NCI-H748 (cell line): ENCODE results near the gene CAMK1D.
"Not testable (repeated sequence)": the region's sequence is repeated elsewhere in the genome, so short reads cannot be mapped to it uniquely, and the experiment has no call there.

Experiments used
- DNase-seq: peaks from one replicate; lab custom pipeline; 2025; ENCODE audit not compliant: unreplicated experiment; lab: John Stamatoyannopoulos, UW

Gene CAMK1D

GRCh38 chr10:12489806-12490205 is 140.5 kb downstream of the CAMK1D start:
- no peak for DNase-seq

- peak; percentile 12 for DNase-seq
Observed at GRCh38 chr10:12490963-12491362, 141.6 kb downstream of the CAMK1D start.

GRCh38 chr10:12491491-12491890 is 142.1 kb downstream of the CAMK1D start:
- no peak for DNase-seq

DNA sequence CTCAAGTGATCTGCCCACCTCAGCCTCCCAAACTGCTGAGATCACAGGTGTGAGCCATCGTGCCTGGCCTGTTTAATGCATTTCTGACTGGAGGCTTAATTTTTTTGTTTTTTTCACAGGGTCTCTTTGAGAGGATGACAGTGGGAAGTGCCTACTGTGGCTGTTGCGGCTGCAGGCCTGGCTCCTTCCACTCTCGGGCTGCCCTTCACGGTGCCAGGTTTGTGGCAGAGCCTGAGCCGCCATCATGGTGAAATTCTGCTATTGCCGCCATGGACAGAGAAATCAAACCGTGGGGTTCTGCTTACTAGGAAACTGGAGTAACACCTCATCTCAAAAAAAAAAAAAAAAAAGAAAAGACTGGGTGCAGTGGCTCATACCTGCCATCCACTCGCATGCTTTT is 142.7 kb downstream of the CAMK1D start:
- DNase-seq, result no peak

DNA sequence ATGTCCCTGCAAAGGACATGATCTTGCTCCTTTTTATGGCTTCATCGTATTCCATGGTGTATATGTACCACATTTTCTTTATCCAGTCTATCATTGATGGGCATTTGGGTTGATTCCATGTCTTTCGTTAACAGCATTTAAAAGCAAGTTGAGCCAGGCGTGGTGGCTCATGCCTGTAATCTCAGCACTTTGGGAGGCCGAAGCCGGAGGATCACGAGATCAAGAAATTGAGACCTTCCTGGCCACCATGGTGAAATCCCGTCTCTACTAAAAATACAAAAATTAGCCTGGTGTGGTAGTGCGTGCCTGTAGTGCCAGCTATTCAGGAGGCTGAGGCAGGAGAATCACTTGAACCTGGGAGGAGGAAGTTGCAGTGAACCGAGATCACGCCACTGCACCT is 147.7 kb downstream of the CAMK1D start:
- not testable (repeated sequence) for DNase-seq

DNA sequence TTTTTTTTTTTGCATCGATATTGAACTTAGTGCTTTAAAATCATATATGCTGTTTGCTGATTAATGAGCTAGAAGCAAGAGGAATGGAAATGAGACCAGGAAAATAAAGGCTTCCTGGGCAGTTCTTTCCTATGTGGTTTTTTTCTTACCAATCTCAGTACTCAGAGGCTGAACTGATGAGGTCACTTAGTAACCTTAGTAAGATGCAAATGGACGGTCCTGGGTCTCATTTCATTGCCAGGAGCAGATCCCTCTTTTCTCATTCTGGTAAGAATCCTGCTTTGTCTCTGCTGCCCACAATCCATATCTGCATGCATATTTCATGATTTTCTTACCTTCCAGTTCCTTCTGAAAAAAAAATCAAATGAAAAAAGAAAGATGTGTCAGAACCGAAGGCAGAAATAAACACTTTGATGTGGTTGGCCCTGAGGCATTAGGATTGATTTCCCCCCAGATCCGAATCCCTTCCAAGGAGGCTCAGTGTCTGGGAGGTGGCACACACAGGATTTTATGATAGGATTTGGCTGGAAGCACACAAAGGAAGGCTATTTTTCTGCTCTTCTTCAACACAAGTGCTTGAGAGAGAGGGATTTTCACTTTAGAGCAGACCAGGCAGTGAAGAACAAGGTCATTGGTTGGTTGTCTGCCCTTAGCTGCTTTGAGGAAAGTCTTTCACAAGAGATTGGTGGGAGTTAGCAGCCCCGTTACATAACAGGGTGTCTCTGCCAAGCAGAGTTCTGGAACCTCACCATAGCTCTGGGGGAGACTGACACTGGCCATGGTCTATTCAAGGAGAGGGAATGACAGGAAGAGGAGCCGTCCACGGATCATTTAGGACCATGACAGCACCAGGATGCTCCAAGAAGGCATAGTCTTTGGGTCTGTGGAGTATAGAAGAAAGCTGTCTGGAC is 150.0 kb downstream of the CAMK1D start:
- DNase-seq, result no peak

GRCh38 chr10:12500381-12501303 is 151.3 kb downstream of the CAMK1D start:
- peak; percentile 87 for DNase-seq

- DNase-seq, result peak; percentile 45
Observed at GRCh38 chr10:12501324-12501723, 152.0 kb downstream of the CAMK1D start.

- no peak for DNase-seq
Observed at GRCh38 chr10:12501841-12502525, 152.6 kb downstream of the CAMK1D start.

GRCh38 chr10:12502526-12503274 is 153.4 kb downstream of the CAMK1D start:
- DNase-seq, result no peak

GRCh38 chr10:12503311-12503710 is 154.0 kb downstream of the CAMK1D start:
- peak; percentile 92 for DNase-seq

GRCh38 chr10:12504176-12504575 is 154.8 kb downstream of the CAMK1D start:
- DNase-seq, result no peak

- no peak for DNase-seq
Observed at GRCh38 chr10:12504628-12505027, 155.3 kb downstream of the CAMK1D start.

DNA sequence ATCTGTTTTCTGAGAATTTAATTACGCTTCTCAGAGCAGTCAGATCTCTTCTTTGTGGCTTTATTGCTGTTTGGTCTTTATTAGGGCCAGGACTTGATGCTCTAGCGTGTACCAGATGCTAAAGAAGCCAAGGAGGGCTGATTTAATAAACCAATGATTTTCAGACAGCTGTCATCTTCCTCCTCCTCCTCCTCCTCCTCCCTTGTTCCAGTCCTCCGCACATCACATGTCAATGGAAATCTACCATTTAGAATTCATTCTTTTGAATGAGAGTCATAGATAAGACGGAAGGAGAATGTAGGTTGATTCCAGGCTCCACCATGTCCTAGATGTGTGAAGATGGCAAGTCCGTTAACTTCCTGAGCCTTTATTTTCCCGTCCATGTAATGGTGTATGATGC is 156.3 kb downstream of the CAMK1D start:
- no peak for DNase-seq

- no peak for DNase-seq
Observed at GRCh38 chr10:12507165-12507850, 158.0 kb downstream of the CAMK1D start.

- DNase-seq, result no peak
Observed at GRCh38 chr10:12508165-12508564, 158.8 kb downstream of the CAMK1D start.

DNA sequence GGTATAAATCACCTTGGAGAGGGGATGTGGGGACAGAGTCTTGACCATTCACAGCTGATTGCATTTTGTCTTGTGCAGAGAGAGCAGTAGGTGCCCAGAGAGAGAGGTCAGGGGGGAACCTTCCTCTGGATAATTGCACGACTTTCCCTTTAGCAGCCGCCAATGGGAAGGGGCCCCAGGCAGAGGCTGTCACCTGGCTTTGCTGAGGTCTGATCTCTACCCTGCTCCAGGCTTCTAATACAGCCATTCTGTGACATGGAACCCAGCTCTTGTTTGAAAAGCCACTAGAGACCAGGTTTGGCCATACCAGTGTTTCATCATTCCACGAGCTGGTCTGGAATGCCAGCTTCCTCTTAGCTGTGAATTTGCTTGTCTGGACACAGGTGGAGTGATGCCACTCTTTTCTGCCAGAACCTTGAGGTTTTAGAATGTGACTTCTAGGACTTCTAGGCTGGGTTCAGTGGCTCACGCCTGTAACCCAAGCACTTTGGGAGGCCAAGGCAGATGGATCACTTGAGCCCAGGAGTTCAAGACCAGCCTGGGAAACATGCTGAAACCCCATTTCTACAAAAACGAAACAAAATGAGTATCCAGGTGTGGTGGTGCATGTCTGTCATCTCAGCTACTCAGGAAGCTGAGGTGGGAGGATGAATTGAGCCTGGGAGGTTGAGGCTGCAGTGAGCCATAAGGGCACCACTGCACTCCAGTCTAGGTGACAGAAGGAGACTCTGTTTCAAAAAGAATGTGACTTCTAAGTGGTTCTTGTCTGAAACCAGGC is 159.9 kb downstream of the CAMK1D start:
- DNase-seq, result no peak

- no peak for DNase-seq
Observed at GRCh38 chr10:12509794-12510100, 160.4 kb downstream of the CAMK1D start.

DNA sequence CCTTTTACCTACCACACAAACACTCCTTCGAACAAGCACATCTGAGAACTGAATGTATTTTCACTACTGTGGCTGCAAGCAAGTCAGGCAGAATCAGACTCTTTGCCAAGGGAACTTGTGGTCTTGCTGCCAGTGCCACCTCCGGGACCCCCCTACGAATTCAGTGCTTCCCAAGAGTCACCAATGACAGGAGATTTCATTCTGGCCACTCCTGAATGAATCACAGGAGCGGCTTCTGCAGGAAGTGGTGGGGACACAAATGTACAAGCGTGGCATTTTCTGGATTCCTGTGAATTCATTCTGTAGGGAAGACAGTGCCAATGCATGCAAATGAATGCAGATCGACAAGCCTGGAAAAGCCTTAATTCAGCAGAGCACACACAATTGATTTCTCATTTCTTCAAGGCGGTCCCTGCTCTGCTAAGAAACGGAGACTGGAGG is 161.2 kb downstream of the CAMK1D start:
- DNase-seq, result no peak
